HG03457 (cell line): ENCODE measurements around the gene RSF1.
A peak's percentile ranks its signal among the peaks of the same experiment; 100 is the strongest.
"Not testable (repeated sequence)": the region's sequence is repeated elsewhere in the genome, so short reads cannot be mapped to it uniquely, and the experiment has no call there.

Experiments
- ATAC-seq: cut with Tn5 transposase; IDR thresholded peaks from one replicate; pipeline ENCODE4 v1.9.1; 2021; ENCODE audit warnings: moderate number of reproducible peaks; ENCODE audit not compliant: unreplicated experiment

Gene RSF1

GRCh38 chr11:77820565-77821348 lies at the start of gene RSF1, which contains the start of gene AAMDC:
Gene RSF1, minus strand, starts transcription at chr11:77820722. Its CDS starts 8 bp downstream, at chr11:77820714.
Gene AAMDC, plus strand, starts transcription at chr11:77821144. Its CDS starts 21,353 bp downstream, at chr11:77842497.
- peak; percentile 82 for ATAC-seq

- no peak for ATAC-seq
These were observed 48.2 kb upstream of the RSF1 start for GRCh38 chr11:77868744-77869143.

GRCh38 chr11:77866336-77866735 lies 45.8 kb upstream of the RSF1 start:
- ATAC-seq, result no peak

- no peak for ATAC-seq
These were observed 45.3 kb upstream of the RSF1 start for GRCh38 chr11:77865805-77866204.

GRCh38 chr11:77861444-77861843 lies 40.9 kb upstream of the RSF1 start:
- not testable (repeated sequence) for ATAC-seq

GRCh38 chr11:77857906-77858457 lies 37.5 kb upstream of the RSF1 start:
- ATAC-seq, result not testable (repeated sequence)

- no peak for ATAC-seq
These were observed 34.3 kb upstream of the RSF1 start for GRCh38 chr11:77854838-77855237.

GRCh38 chr11:77851503-77851902 lies 31.0 kb upstream of the RSF1 start:
- ATAC-seq, result no peak

GRCh38 chr11:77843700-77844099 lies 23.2 kb upstream of the RSF1 start:
- ATAC-seq, result not testable (repeated sequence)

GRCh38 chr11:77842441-77843121 lies 22.1 kb upstream of the RSF1 start:
- ATAC-seq, result no peak

GRCh38 chr11:77833302-77833701 lies 12.8 kb upstream of the RSF1 start:
- ATAC-seq, result no peak

GRCh38 chr11:77828926-77829325 lies 8.4 kb upstream of the RSF1 start:
- ATAC-seq, result no peak

- ATAC-seq, result no peak
These were observed 3.3 kb upstream of the RSF1 start for GRCh38 chr11:77823775-77824174.

- ATAC-seq, result not testable (repeated sequence)
These were observed 1.6 kb upstream of the RSF1 start for GRCh38 chr11:77822126-77822525.

- no peak for ATAC-seq
These were observed 878 bp upstream of the RSF1 start for GRCh38 chr11:77821349-77821851.

- peak; percentile 3 for ATAC-seq
These were observed 479 bp downstream of the RSF1 start for GRCh38 chr11:77819921-77820564.

GRCh38 chr11:77819411-77819920 lies 1.1 kb downstream of the RSF1 start:
- peak; percentile 33 for ATAC-seq

- no peak for ATAC-seq
These were observed 5.1 kb downstream of the RSF1 start for GRCh38 chr11:77815459-77815858.

GRCh38 chr11:77814848-77815247 lies 5.7 kb downstream of the RSF1 start:
- ATAC-seq, result no peak

- ATAC-seq, result no peak
These were observed 7.3 kb downstream of the RSF1 start for GRCh38 chr11:77813256-77813655.

- ATAC-seq, result no peak
These were observed 13.5 kb downstream of the RSF1 start for GRCh38 chr11:77806993-77807392.
